HCT116 (cell line): Measurements from ENCODE around the gene ABCC2. TPM values are rescaled to one million over a fixed set of nuclear protein-coding genes. Genes with fewer than 3 reads are reported as not detected.
"Not testable (repeated sequence)": the region's sequence is repeated elsewhere in the genome, so short reads cannot be mapped to it uniquely, and the experiment has no call there.

Experiments used
- ATAC-seq: fragments of 200-7000 bp; cut with Tn5 transposase; 2 replicates; pipeline ENCODE4 v1.9.1; 2020; ENCODE audit warnings: mild to moderate bottlenecking, moderate library complexity
- BruUV-seq: library from RNA; stranded (reverse); fragments of 400-500 nt; replicated peaks from 2 replicates; lab custom pipeline; 2021; lab: Mats Ljungman, UMichigan
- CTCF ChIA-PET: fragments of 300-600 bp; sonication (Branson Sonifier 250); formaldehyde crosslinking; loops from one replicate; lab custom pipeline; 2021; ENCODE audit warnings: antibody characterized with exemption; lab: Charles Lee
- POLR2A ChIA-PET: fragments of 300-600, 350-600 bp; sonication (Branson Sonifier 250); formaldehyde crosslinking; loops from one replicate; lab custom pipeline; 2021; ENCODE audit warnings: antibody characterized with exemption; lab: Charles Lee
- RAD21 ChIA-PET, 2 experiments: fragments of 300-600 bp; sonication (Branson Sonifier 250); formaldehyde crosslinking; loops; one replicate each; lab custom pipeline; 2023; ENCODE audit warnings: low total read pairs in 2 of 2; ENCODE audit not compliant: uncharacterized antibody in 2 of 2, unreplicated experiment in 2 of 2, low non-redundant PET in 1 of 2; lab: Charles Lee
- DNase-seq: peaks from one replicate; pipeline ENCODE4 v3.0.0-alpha.2; 2010; ENCODE audit warnings: low read depth, low spot score
- H2AFZ ChIP-seq: fragments of 200-600 bp; shearing (Covaris generic), sonication (generic); 2 replicates; pipeline ENCODE4 v1.6.1; 2017; ENCODE audit warnings: low read depth, mixed run types, mixed read lengths, antibody characterized with exemption, low read length; ENCODE audit not compliant: poor library complexity, severe bottlenecking
- H3K27ac ChIP-seq: 2 replicates; pipeline ENCODE4 v1.5.1; 2012; ENCODE audit warnings: low read depth, low read length
- H3K27me3 ChIP-seq: fragments of 200-600 bp; sonication (generic); 2 replicates; pipeline ENCODE4 v1.6.1; 2016; ENCODE audit warnings: mixed run types, low read length, mixed read lengths; ENCODE audit not compliant: insufficient read depth
- H3K36me3 ChIP-seq, 2 experiments: fragments of 200-500 bp in 1 of 2; fragments of 200-600 bp in 1 of 2; sonication (Bioruptor generic) in 1 of 2; sonication (generic) in 1 of 2; 2 replicates each; pipeline versions ENCODE4 v1.5.1 to v1.6.1; 2014 to 2016; ENCODE audit warnings: low read length in 2 of 2, inconsistent platforms in 1 of 2, mixed read lengths in 1 of 2, mixed run types in 1 of 2; ENCODE audit not compliant: insufficient read depth in 2 of 2, control insufficient read depth in 1 of 2
- H3K4me1 ChIP-seq, 2 experiments: fragments of 200-600 bp in 1 of 2; sonication (generic) in 1 of 2; 2 replicates each; pipeline versions ENCODE4 v1.5.1 to v1.6.1; 2012 to 2017; ENCODE audit warnings: low read length in 2 of 2, inconsistent platforms in 1 of 2, mild to moderate bottlenecking in 1 of 2, mixed read lengths in 1 of 2, mixed run types in 1 of 2, moderate library complexity in 1 of 2; ENCODE audit not compliant: insufficient read depth in 2 of 2, control insufficient read depth in 1 of 2
- H3K4me2 ChIP-seq: fragments of 200-600 bp; sonication (generic); 2 replicates; pipeline ENCODE4 v1.6.1; 2017; ENCODE audit warnings: mixed run types, low read length, mixed read lengths
- H3K4me3 ChIP-seq, 2 experiments: fragments of 200-600 bp in 1 of 2; sonication (generic) in 1 of 2; replicated peaks in 1 of 2; 2 replicates each; pipeline ENCODE4 v1.5.1; 2011 to 2016; ENCODE audit warnings: low read length in 2 of 2, control low read depth in 1 of 2, low read depth in 1 of 2, mild to moderate bottlenecking in 1 of 2, mixed read lengths in 1 of 2, mixed run types in 1 of 2
- H3K79me2 ChIP-seq: fragments of 200-600 bp; sonication (generic); 2 replicates; pipeline ENCODE4 v1.6.1; 2017; ENCODE audit warnings: mild to moderate bottlenecking, mixed run types, low read length, moderate library complexity, mixed read lengths; ENCODE audit not compliant: insufficient read depth
- H3K9ac ChIP-seq: fragments of 200-600 bp; sonication (generic); 2 replicates; pipeline ENCODE4 v1.6.1; 2016; ENCODE audit warnings: low read length, mixed read lengths
- H3K9me2 ChIP-seq: fragments of 200-600 bp; sonication (generic), shearing (Covaris generic); 2 replicates; pipeline ENCODE4 v1.6.1; 2017; ENCODE audit warnings: mixed run types, mild to moderate bottlenecking, moderate library complexity; ENCODE audit not compliant: insufficient read depth
- H3K9me3 ChIP-seq, 2 experiments: fragments of 200-500 bp in 1 of 2; fragments of 200-600 bp in 1 of 2; sonication (Bioruptor generic) in 1 of 2; sonication (generic) in 1 of 2; 2 replicates each; pipeline ENCODE4 v1.6.1; 2014 to 2017; ENCODE audit warnings: low read length in 2 of 2, mixed read lengths in 2 of 2, inconsistent platforms in 1 of 2, low read depth in 1 of 2, mild to moderate bottlenecking in 1 of 2, mixed run types in 1 of 2, moderate library complexity in 1 of 2; ENCODE audit not compliant: control insufficient read depth in 1 of 2, insufficient read depth in 1 of 2
- H4K20me1 ChIP-seq: fragments of 200-600 bp; sonication (generic), shearing (Covaris generic); 2 replicates; pipeline ENCODE4 v1.6.1; 2017; ENCODE audit warnings: mixed run types, mild to moderate bottlenecking, moderate library complexity; ENCODE audit not compliant: insufficient read depth
- CBX3 ChIP-seq: IDR thresholded peaks from 2 replicates; pipeline ENCODE4 v1.6.1; 2012; ENCODE audit warnings: low read depth
- EGR1 ChIP-seq: IDR thresholded peaks from 2 replicates; pipeline ENCODE4 v1.6.1; 2012; ENCODE audit warnings: low read depth
- ELF1 ChIP-seq: IDR thresholded peaks from 2 replicates; pipeline ENCODE4 v1.6.1; 2012; ENCODE audit warnings: low read depth, borderline replicate concordance
- EZH2phosphoT487 ChIP-seq: fragments of 200-600 bp; IDR thresholded peaks from 2 replicates; pipeline ENCODE4 v1.6.1; 2018; ENCODE audit warnings: antibody characterized with exemption, borderline replicate concordance
- FOSL1 ChIP-seq: IDR thresholded peaks from 2 replicates; pipeline ENCODE4 v1.6.1; 2012; ENCODE audit warnings: low read depth
- JUND ChIP-seq: IDR thresholded peaks from 2 replicates; pipeline ENCODE4 v1.6.1; 2012
- RAD21 ChIP-seq: IDR thresholded peaks from 2 replicates; pipeline ENCODE4 v1.6.1; 2012; ENCODE audit warnings: low read depth, mild to moderate bottlenecking
- SIN3A ChIP-seq: IDR thresholded peaks from 2 replicates; pipeline ENCODE4 v1.6.1; 2012; ENCODE audit warnings: low read depth
- SP1 ChIP-seq: IDR thresholded peaks from 2 replicates; pipeline ENCODE4 v1.6.1; 2012; ENCODE audit warnings: low read depth
- TCF7L2 ChIP-seq: IDR thresholded peaks from 2 replicates; pipeline ENCODE4 v1.7.0; 2011; ENCODE audit warnings: borderline replicate concordance, inconsistent platforms; ENCODE audit not compliant: insufficient read depth, insufficient read length; ENCODE audit errors: extremely low read depth
- YY1 ChIP-seq: IDR thresholded peaks from 2 replicates; pipeline ENCODE4 v1.6.1; 2011; ENCODE audit warnings: low read length, low read depth, moderate library complexity, mild to moderate bottlenecking; ENCODE audit not compliant: insufficient replicate concordance; ENCODE audit errors: extremely low read depth
- ZFX ChIP-seq: fragments of 450-650 bp; IDR thresholded peaks from 2 replicates; pipeline ENCODE4 v1.6.1; 2017
- ZNF274 ChIP-seq: fragments of 200-500 bp; sonication (Bioruptor generic); IDR thresholded peaks from 2 replicates; pipeline ENCODE4 v1.6.1; 2014; ENCODE audit warnings: mild to moderate bottlenecking, low read depth, low read length, inconsistent platforms
- intact Hi-C: fragments of 100-400 bp; cut with micrococcal nuclease; formaldehyde crosslinking; loops from 2 replicates; pipeline ENCODE4 v1.10.0; 2022
- total RNA-seq: library from RNA; stranded (reverse); gene quantifications from one replicate; pipeline ENCODE4 v1.2.1, GENCODE V29; 2021; ENCODE audit not compliant: unreplicated experiment
- TF ChIP-seq, protein P1 (sequence below): IDR thresholded peaks from 2 replicates; pipeline ENCODE4 v1.6.1; 2012; ENCODE audit warnings: low read depth
- TF ChIP-seq, protein P2 (sequence below): IDR thresholded peaks from 2 replicates; pipeline ENCODE4 v1.6.1; 2011; ENCODE audit warnings: mild to moderate bottlenecking, low read length, moderate library complexity; ENCODE audit not compliant: insufficient replicate concordance; ENCODE audit errors: extremely low read depth
- TF ChIP-seq, protein P3 (sequence below): IDR thresholded peaks from 2 replicates; pipeline ENCODE4 v1.6.1; 2012

The ABCC2 gene
- total RNA-seq, 1 experiment from 2014 or later, result 88.2 TPM

DNA sequence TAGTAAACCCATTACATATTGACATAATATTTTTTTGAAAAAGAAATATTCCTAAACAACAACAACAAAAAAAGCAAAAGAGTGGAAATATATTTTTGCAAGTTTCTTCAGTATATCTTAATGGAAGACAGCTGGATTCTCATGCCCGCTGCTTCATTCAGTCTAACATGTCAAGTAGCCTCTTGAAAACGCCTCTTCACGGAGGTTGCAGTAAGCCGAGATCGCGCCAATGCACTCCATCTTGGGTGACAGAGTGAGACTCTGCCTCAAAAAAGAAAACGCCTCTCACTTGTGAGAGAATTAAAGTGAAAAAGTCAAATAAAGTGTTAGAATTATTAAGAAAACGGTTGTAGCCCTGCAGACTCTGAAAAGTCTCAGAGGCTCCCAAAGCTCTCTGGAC lies 49.1 kb upstream of the ABCC2 start:
- Histone ChIP-seq H3K4me2 (peak overlapping the region; percentile 76), H3K4me1 (peaks cover 15 to 16% of the 10 kb centered on the region in 2 experiments; a peak in 3 of 4 replicates), H3K9me3 (no peaks in the 10 kb centered on the region), H4K20me1 (no peaks in the 10 kb centered on the region), H3K9ac (peak overlapping the region; percentile 83), H3K9me2 (no peaks in the 10 kb centered on the region), H3K27ac (peak overlapping the region; percentile 99), H3K79me2 (peaks cover 79% of the 10 kb centered on the region), H3K36me3 (peaks cover 27 to 31% of the 10 kb centered on the region in 2 experiments), H3K4me3 (peak overlapping the region; percentile 80 to 94), H2AFZ (no peak overlapping the region), H3K27me3 (no peaks in the 10 kb centered on the region)
- DNase-seq (no peak), ATAC-seq (no peak)
- ChIA-PET POLR2A (interaction anchor here (0.9 to 2.9 kb wide), 6 partner anchors 8 to 112 kb away, joined by 3 to 17 read pairs (median 6); partner anchors contain the start of gene ABCC2), RAD21 (interaction anchor here in 1 of 2 experiments (0.7 to 1.8 kb wide), 2 partner anchors 53 to 55 kb away, joined by 4 to 5 read pairs; no protein-coding TSS in a partner anchor), CTCF (interaction anchor here (1.2 to 1.8 kb wide), 5 partner anchors 10 to 112 kb away, joined by 4 to 8 read pairs (median 5); no protein-coding TSS in a partner anchor)
- BruUV-seq, result no TSS peak
- intact Hi-C loops, result loop anchor here (5.0 to 10.0 kb wide), 2 partner anchors 301 to 451 kb away; partner anchors contain the start of genes ERLIN1 and GOT1
- TF ChIP-seq EGR1 (no peak), SP1 (no peak), YY1 (no peak), RAD21 (no peak), ZFX (no peak), CBX3 (no peak), JUND (no peak), SIN3A (no peak), ZNF274 (no peak), FOSL1 (no peak), TCF7L2 (no peak), EZH2phosphoT487 (no peak), ELF1 (no peak)
- TF ChIP-seq, protein P1, sequence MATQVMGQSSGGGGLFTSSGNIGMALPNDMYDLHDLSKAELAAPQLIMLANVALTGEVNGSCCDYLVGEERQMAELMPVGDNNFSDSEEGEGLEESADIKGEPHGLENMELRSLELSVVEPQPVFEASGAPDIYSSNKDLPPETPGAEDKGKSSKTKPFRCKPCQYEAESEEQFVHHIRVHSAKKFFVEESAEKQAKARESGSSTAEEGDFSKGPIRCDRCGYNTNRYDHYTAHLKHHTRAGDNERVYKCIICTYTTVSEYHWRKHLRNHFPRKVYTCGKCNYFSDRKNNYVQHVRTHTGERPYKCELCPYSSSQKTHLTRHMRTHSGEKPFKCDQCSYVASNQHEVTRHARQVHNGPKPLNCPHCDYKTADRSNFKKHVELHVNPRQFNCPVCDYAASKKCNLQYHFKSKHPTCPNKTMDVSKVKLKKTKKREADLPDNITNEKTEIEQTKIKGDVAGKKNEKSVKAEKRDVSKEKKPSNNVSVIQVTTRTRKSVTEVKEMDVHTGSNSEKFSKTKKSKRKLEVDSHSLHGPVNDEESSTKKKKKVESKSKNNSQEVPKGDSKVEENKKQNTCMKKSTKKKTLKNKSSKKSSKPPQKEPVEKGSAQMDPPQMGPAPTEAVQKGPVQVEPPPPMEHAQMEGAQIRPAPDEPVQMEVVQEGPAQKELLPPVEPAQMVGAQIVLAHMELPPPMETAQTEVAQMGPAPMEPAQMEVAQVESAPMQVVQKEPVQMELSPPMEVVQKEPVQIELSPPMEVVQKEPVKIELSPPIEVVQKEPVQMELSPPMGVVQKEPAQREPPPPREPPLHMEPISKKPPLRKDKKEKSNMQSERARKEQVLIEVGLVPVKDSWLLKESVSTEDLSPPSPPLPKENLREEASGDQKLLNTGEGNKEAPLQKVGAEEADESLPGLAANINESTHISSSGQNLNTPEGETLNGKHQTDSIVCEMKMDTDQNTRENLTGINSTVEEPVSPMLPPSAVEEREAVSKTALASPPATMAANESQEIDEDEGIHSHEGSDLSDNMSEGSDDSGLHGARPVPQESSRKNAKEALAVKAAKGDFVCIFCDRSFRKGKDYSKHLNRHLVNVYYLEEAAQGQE, result no peak
- TF ChIP-seq, protein P2, sequence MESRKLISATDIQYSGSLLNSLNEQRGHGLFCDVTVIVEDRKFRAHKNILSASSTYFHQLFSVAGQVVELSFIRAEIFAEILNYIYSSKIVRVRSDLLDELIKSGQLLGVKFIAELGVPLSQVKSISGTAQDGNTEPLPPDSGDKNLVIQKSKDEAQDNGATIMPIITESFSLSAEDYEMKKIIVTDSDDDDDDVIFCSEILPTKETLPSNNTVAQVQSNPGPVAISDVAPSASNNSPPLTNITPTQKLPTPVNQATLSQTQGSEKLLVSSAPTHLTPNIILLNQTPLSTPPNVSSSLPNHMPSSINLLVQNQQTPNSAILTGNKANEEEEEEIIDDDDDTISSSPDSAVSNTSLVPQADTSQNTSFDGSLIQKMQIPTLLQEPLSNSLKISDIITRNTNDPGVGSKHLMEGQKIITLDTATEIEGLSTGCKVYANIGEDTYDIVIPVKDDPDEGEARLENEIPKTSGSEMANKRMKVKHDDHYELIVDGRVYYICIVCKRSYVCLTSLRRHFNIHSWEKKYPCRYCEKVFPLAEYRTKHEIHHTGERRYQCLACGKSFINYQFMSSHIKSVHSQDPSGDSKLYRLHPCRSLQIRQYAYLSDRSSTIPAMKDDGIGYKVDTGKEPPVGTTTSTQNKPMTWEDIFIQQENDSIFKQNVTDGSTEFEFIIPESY, result no peak
- TF ChIP-seq, protein P3, sequence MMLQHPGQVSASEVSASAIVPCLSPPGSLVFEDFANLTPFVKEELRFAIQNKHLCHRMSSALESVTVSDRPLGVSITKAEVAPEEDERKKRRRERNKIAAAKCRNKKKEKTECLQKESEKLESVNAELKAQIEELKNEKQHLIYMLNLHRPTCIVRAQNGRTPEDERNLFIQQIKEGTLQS, result no peak

DNA sequence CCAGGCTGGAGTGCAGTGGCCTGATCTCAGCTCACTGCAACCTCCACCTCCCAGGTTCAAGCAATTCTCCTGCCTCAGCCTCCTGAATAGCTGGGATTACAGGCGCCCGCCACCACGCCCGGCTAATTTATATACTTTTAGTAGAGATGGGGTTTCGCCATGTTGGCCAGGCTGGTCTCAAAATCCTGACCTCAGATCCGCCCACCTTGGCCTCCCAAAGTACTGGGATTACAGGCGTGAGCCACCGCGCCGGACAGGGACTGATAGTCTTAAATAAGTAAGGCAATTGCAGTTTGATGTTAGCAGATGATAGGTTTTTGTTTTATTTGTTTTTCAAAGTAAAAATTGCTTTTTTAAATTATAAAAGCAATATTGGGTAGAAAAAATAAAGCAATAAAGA lies 48.3 kb upstream of the ABCC2 start:
- H3K4me2 ChIP-seq, DNase-seq, H3K9me3 ChIP-seq, H3K9me2 ChIP-seq, ATAC-seq, H3K4me3 ChIP-seq, H2AFZ ChIP-seq, H3K27me3 ChIP-seq, RAD21 ChIA-PET, BruUV-seq, POLR2A ChIA-PET, H4K20me1 ChIP-seq, H3K9ac ChIP-seq: not testable (repeated sequence)
- intact Hi-C loops, result loop anchor here (5.0 to 10.0 kb wide), 2 partner anchors 302 to 451 kb away; partner anchors contain the start of genes ERLIN1 and GOT1
- Histone ChIP-seq H3K79me2 (peaks cover 86% of the 10 kb centered on the region), H3K36me3 (peaks cover 28 to 33% of the 10 kb centered on the region in 2 experiments), H3K4me1 (peaks cover 15 to 16% of the 10 kb centered on the region in 2 experiments; a peak in 3 of 4 replicates), H3K27ac (peak overlapping the region; percentile 99)
- CTCF ChIA-PET, result interaction anchor here (1.8 kb wide), 1 partner anchor 24 kb away, joined by 4 read pairs; no protein-coding TSS in a partner anchor
